Hypothalamus (tissue), 51 donors: ENCODE measurements around the gene ADAMTS3.

Experiments used
- DNase-seq, 51 donors: peaks; one replicate each; lab custom pipeline; 2025; lab: John Stamatoyannopoulos, UW

Gene ADAMTS3

GRCh38 chr4:72358483-72358882, 210.5 kb downstream of the ADAMTS3 start:
- DNase-seq: no peak

- DNase-seq: no peak
These were observed 211.1 kb downstream of the ADAMTS3 start for GRCh38 chr4:72357908-72358307.

GRCh38 chr4:72352711-72353110, 216.3 kb downstream of the ADAMTS3 start:
- DNase-seq: no peak

- no peak for DNase-seq
These were observed 217.5 kb downstream of the ADAMTS3 start for GRCh38 chr4:72351521-72351920.

GRCh38 chr4:72348701-72349100, 220.3 kb downstream of the ADAMTS3 start:
- no peak for DNase-seq

GRCh38 chr4:72344418-72344817, 224.6 kb downstream of the ADAMTS3 start:
- DNase-seq: no peak

- no peak for DNase-seq
These were observed 227.6 kb downstream of the ADAMTS3 start for GRCh38 chr4:72341432-72341820.

GRCh38 chr4:72340803-72341431, 228.1 kb downstream of the ADAMTS3 start:
- no peak for DNase-seq

- DNase-seq: no peak
These were observed 231.0 kb downstream of the ADAMTS3 start for GRCh38 chr4:72338060-72338459.

GRCh38 chr4:72330381-72330780, 238.6 kb downstream of the ADAMTS3 start:
- DNase-seq: no peak

GRCh38 chr4:72326692-72327632, 242.1 kb downstream of the ADAMTS3 start:
- DNase-seq: no peak

GRCh38 chr4:72325215-72325614, 243.8 kb downstream of the ADAMTS3 start:
- no peak for DNase-seq

- no peak for DNase-seq
These were observed 245.8 kb downstream of the ADAMTS3 start for GRCh38 chr4:72323227-72323626.

- no peak for DNase-seq
These were observed 248.6 kb downstream of the ADAMTS3 start for GRCh38 chr4:72320223-72320948.

- DNase-seq: peak in 2 of 51 donors; percentile 3 to 19
These were observed 249.4 kb downstream of the ADAMTS3 start for GRCh38 chr4:72319601-72320021.

GRCh38 chr4:72318421-72319170, 250.4 kb downstream of the ADAMTS3 start:
- DNase-seq: no peak

GRCh38 chr4:72314869-72315268, 254.2 kb downstream of the ADAMTS3 start:
- peak in 7 of 51 donors; percentile 4 to 40 (median 11) for DNase-seq

GRCh38 chr4:72313121-72313520, 255.9 kb downstream of the ADAMTS3 start:
- peak in 4 of 51 donors; percentile 3 to 9 (median 5) for DNase-seq

GRCh38 chr4:72312032-72312650, 256.9 kb downstream of the ADAMTS3 start:
- DNase-seq: peak in 41 of 51 donors; percentile 1 to 88 (median 53)

GRCh38 chr4:72311291-72311690, 257.7 kb downstream of the ADAMTS3 start:
- no peak for DNase-seq
